ENCODE results near the gene UST.

The UST gene

GRCh38 chr6:148808786-148809304 lies 62.0 kb downstream of the UST start:
- DNase-seq = no peak

GRCh38 chr6:148811459-148811858 lies 64.6 kb downstream of the UST start:
- DNase-seq = no peak

- DNase-seq = no peak
These were observed 67.4 kb downstream of the UST start for GRCh38 chr6:148814082-148814790.

GRCh38 chr6:148814869-148815268 lies 68.0 kb downstream of the UST start:
- no peak for DNase-seq

DNA sequence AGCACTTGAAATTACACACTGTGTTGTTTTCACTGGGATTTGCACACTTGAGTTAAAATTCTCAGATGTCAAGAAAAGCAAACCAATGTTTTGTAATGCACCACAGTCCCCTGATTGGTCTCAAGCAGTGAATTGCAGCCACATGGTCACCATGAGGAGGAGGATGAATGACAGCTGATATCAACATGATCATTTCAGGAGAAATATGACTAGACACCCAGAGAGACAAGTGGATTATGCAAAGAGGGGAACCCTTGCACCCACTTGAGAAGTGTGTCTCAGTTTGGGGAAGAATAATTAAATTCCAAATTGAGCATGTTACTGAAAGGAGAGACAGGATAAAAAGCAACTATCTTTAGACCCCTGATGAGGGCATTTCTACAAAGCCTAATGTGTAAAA lies 69.3 kb downstream of the UST start:
- DNase-seq = no peak

DNA sequence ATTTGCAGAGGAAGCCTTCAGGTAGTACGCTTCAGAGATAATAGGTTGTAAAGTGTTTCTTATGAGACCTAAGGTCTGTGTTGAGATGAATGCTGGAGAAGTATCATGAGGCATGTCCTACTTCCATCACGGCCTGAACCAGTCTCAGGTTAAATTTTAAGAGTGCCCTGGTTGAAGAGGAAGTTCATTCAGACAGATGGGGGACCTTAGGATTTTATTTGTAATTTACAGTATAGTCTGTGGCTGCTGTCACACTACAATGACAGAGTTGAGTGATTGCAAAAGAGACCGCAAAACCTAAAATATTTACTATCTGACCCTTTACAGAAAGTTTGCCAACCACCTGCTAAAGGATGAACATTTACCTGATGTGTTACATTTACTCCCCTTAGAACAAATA lies 70.9 kb downstream of the UST start:
- no peak for DNase-seq

DNA sequence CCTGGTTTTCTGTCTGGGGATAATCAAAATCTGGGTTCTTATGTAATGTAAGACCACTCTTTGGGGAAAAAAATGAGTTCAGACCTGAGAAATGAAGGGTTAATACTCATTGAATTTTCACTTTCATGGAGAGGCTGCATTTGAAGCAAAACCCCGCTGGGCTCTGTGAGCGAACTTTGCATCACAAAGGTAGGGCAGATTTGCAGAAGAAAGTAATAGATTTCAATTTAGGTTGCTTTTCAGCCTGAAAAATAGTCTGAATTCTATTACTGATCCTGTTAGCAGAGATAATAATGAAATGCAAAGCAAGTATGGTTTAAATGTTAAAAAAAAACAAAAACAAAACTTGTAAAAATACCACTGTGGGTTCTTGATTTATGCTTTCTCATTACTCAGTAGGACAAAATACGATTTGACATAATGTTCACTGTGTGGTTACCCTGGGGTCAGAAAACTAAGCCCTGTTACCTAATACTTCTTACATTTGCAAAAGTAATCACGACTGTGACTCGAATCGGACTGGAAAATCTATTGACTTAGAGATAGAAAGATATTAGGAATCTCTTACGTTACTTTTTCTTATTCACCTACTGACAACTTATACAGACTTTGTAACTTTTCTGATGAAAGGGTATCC lies 72.2 kb downstream of the UST start:
- no peak for DNase-seq

DNA sequence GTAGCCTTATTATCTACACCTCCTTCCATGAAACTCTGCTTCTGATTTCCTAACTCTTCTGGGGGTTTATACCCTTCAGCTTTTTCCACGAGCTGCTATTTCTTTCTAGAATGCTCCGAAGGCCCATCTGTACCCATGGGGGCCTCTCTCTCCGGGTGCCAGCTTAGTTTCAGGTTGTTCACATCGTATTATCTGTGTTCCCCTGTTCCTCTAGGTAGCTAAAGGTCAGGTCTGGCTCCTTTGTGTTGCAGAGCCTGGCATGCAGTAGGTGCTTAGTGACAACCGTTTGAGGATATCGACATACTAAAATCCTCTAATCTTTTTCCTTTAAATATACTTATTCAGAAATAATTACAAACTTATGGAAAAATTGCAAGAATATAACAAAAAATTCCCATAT lies 73.0 kb downstream of the UST start:
- DNase-seq = no peak

DNA sequence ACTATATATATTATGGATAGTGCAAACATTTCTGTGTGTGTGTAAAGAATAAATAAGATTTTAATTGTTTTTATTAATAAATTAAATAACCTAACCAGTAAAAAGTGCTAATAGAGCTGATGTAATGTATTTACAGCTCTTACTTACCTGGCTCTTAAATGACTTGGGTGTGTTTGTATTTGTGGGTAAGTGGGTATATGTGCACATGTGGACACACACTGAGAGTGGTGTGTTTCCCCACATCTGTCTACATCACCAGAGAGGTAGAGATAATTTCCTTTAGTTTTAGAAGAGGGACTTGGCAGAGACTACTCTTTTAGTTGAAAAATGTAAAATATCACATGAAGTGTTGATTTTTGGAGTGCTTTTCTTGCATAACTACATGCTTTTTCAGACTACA lies 76.0 kb downstream of the UST start:
- no peak for DNase-seq

DNA sequence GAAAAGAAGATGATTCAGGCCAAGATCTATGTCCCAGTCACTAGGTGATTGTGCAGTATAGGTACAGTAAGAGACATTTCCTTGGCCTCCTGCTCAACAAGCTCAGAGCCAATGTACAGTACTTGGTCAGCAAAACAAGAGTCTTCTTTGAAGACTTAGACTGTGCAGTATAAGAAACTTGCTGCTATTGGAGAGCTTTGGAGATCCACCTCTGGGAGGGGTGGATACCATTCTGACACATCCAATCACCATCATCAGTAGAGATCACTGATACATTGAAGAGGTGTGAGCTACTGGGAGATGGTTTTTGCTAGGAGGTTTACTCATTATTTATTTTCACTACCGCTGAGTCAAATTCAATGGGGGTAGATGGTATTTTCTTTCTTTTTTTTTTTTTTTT lies 77.5 kb downstream of the UST start:
- DNase-seq = no peak

GRCh38 chr6:148824960-148825359 lies 78.1 kb downstream of the UST start:
- DNase-seq = no peak

GRCh38 chr6:148825492-148825891 lies 78.7 kb downstream of the UST start:
- no peak for DNase-seq

DNA sequence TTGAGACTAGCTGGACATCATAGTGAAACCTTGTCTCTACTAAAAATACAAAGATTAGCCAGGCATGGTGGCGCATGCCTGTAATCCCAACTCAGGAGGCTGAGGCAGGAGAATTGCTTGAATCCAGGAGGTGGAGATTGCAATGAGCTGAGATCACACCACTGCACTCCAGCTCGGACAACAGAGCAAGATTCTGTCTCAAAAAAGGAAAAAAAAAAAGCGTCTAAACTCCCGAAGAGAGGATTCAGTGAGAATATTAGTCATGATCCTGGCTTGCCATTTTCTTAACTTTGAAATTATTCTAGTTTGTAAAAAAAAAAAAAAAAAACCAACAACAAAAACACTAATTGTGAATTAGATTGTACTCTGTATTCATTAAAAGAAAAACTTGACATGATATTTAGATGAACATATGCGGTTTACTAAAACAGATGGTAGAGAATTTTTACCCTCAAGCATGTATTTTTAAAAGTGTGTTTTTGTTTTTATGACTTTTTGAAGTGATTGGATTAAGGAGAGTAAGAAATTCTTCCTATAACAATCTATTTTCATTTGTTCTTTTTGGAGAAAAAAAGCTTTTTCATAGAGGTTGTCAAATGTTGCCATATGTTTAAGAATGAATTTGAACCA lies 80.7 kb downstream of the UST start:
- no peak for DNase-seq

DNA sequence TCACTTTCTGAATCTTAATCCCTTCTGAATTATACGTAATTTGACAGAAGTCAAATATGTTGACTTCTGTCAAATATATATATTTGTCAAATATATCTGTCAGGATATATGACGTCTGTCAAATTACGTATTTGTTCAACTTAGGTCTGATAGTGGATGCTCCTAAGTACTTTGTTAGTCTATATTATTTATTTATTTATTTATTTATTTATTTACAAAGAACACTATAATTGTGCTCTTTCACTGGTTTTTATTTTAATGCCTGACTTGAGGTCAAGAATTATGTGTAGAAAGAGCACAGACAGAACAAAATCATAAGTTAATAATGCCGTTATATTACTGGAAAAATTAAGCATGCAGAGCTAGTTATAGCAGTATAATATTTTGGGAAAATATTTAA lies 81.2 kb downstream of the UST start:
- DNase-seq = no peak

DNA sequence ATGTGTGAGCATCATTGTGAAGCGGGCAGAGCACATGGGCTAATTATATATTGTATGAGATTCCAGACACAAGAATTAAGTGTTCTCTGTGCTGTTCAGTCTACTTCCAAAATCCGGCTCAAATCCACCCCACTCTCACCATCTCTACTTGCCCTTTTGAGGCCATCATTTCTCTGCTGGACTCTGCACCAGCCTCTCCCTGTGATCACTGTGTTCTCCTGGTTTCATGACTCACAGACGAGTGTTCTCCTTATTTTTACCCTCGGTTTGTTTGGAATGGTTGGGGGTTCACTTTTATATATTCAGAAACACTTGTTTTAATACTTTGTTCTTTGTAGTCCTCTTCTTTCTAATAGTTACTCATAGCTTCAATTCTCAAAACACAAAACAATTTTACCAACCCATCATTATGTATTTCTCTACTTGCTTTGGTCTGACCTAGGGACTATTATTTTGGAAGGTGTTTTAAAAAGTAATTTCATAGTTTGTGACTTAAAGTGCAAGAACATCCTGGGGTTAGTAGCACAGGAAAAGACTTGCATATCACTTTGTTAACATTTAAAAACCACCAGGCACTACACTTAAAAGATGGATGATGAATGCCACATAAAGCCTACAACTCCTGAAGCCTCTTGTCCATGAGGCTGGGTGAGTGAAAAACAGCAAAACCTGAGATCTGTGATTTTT lies 82.7 kb downstream of the UST start:
- no peak for DNase-seq

GRCh38 chr6:148830614-148831013 lies 83.8 kb downstream of the UST start:
- peak in 1 of 2 donors; percentile 11 for DNase-seq

- DNase-seq = peak; percentile 13 to 41
These were observed 84.2 kb downstream of the UST start for GRCh38 chr6:148831064-148831463.

GRCh38 chr6:148831531-148831930 lies 84.7 kb downstream of the UST start:
- no peak for DNase-seq

DNA sequence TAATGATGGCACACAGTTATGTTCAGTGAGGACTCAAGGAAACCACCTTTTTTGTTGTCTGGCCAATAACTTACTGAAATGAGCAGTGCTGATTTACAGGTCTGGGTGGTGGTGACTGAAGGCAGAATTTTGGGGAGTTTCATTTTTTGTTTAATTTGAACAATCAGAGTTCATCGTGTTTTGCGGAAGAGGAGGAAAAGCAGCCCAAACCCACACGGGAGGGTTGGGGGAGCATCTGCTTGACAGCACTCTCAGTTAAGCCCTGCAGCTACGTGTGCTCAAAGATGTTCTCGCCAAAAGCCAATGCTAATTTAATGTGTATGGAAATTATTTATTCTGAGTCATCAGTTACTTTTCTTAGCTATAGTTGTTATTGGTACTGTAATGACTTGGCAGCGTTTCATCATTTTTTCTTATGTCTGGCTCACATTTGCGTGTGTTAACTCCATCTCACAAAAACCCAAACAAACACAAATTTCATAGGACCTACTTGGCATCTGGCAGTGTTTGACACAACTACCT lies 89.2 kb downstream of the UST start:
- no peak for DNase-seq

GRCh38 chr6:148836751-148837150 lies 89.9 kb downstream of the UST start:
- DNase-seq = no peak

DNA sequence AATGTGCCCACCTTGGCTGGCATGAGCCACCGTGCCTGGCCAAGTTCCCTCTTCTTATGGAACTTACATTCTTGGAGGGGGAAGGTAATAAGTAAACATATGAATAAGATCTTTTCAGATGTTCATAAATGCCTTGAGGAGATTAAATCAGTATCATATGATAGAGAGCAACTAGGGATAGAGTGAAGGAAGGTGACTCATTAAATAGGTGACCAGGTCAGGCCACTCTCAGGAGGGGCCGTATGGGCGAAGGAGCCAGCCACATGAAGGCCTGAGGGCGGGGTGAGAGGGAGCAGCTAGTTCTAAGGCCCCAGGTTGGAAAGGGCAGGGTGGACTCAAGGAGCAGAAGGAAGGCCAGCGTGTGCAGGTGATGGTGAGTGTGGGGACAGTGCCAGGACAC lies 91.1 kb downstream of the UST start:
- no peak for DNase-seq

- no peak for DNase-seq
These were observed 92.2 kb downstream of the UST start for GRCh38 chr6:148839044-148839443.

DNA sequence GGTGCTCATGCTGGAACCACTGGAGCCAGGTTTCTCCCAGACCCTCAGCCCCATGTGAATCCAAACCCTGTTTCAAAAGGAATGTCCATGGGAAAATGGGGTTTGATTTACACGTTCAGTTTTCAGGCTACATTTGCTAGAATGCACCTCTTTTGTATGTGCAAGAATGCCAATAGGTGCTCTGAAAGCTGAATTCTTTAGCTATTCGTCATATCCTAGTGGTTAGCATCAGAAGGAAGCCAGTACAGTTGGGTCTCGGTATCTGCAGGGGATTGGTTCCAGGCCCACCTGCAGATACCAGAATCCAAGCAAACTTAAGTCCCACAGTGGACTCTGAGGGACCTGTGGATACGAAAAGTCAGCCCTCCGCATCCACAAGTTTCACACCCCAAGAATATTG lies 93.4 kb downstream of the UST start:
- DNase-seq = no peak

All from CD4-positive, alpha-beta T cell treated with Interleukin-1 beta for 1 hour (primary cell).